Gastrocnemius medialis (tissue), 4 donors: ENCODE data around the gene MAST4.

Experiments
- POLR2A ChIP-seq, 2 donors: fragments of 450-650 bp; IDR thresholded peaks; one replicate each; pipeline ENCODE4 v1.6.1; 2017; ENCODE audit warnings: antibody characterized with exemption in 2 of 2, mild to moderate bottlenecking in 2 of 2, moderate library complexity in 2 of 2
- TF ChIP-seq, protein P1 (sequence below), 5 experiments: fragments of 450-650 bp in 3 of 5; fragments of 200-600 bp in 2 of 5; sonication (generic) in 2 of 5; IDR thresholded peaks in 4 of 5; conservative IDR thresholded peaks in 1 of 5; 1 replicate in 4 of 5; 2 replicates in 1 of 5; pipeline ENCODE4 v1.5.1; 2016 to 2019; ENCODE audit warnings: antibody characterized with exemption in 5 of 5, mild to moderate bottlenecking in 3 of 5, moderate library complexity in 3 of 5

DNA sequence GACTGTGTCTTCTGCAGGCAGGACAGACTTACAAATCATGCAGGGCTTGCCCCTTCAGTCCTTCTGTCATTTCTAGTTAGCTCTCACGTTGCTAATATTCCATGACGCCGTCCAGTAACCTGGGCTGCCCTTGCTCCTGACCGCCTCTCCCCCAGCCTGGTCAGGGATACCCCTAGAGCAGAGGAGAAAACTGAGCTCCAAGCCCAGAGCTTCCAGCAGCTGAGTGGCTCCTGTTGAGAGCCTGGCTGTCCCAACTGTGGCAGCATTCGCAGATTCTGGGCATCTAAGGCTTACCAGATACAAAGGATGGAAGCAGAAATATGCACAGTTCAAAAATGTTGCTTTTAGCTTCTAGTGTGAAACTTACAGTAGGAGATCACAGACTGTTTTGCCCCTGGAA lies 415.2 kb downstream of the MAST4 start:
- TF ChIP-seq, protein P1, sequence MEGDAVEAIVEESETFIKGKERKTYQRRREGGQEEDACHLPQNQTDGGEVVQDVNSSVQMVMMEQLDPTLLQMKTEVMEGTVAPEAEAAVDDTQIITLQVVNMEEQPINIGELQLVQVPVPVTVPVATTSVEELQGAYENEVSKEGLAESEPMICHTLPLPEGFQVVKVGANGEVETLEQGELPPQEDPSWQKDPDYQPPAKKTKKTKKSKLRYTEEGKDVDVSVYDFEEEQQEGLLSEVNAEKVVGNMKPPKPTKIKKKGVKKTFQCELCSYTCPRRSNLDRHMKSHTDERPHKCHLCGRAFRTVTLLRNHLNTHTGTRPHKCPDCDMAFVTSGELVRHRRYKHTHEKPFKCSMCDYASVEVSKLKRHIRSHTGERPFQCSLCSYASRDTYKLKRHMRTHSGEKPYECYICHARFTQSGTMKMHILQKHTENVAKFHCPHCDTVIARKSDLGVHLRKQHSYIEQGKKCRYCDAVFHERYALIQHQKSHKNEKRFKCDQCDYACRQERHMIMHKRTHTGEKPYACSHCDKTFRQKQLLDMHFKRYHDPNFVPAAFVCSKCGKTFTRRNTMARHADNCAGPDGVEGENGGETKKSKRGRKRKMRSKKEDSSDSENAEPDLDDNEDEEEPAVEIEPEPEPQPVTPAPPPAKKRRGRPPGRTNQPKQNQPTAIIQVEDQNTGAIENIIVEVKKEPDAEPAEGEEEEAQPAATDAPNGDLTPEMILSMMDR (IDR thresholded peaks at IDR 0.05 in 4 of 5, conservative IDR thresholded peaks at IDR 0.05 in 1 of 5), result no peak
- no peak for TF ChIP-seq POLR2A (IDR thresholded peaks at IDR 0.05)
